ENCODE measurements around the gene TNNI3. TPM values are rescaled to one million over a fixed set of nuclear protein-coding genes. Genes with fewer than 3 reads are reported as not detected.

Gene TNNI3
- total RNA-seq, 1 experiment from 2014 or later: 15.0 TPM

GRCh38 chr19:55105237-55105636 is 52.3 kb downstream of the TNNI3 start:
- H3K9me3 Mint-ChIP-seq: peaks cover 7% of the 10 kb centered on the region; the same call in 1 of the 2 replicates

GRCh38 chr19:55103190-55103589 is 54.3 kb downstream of the TNNI3 start:
- no peak overlapping the region for H3K27ac Mint-ChIP-seq
- peaks cover 6% of the 10 kb centered on the region for H3K4me1 Mint-ChIP-seq
- POLR2A ChIA-PET: no interaction called here
- ATAC-seq (no peak), DNase-seq (ENCODE audit: low spot score) (no peak)
- H3K27me3 Mint-ChIP-seq (ENCODE audit: low read depth): no peaks in the 10 kb centered on the region
- H3K9me3 Mint-ChIP-seq: peaks cover 7% of the 10 kb centered on the region; the same call in 1 of the 2 replicates
- H3K36me3 Mint-ChIP-seq: peaks cover 21% of the 10 kb centered on the region
- no peak overlapping the region for H3K4me3 Mint-ChIP-seq
- CTCF ChIA-PET: no interaction called here
- no peak for TF ChIP-seq GTF2I (CRISPR knock-in tag; conservative IDR thresholded peaks at IDR 0.05)
- no peak for TF ChIP-seq NFE2L1 (CRISPR knock-in tag; IDR thresholded peaks at IDR 0.05)
- TF ChIP-seq ZBTB43 (CRISPR knock-in tag; IDR thresholded peaks at IDR 0.05): no peak
- TF ChIP-seq TCF7 (CRISPR knock-in tag; IDR thresholded peaks at IDR 0.05; ENCODE audit: low read depth): no peak
- no peak for TF ChIP-seq ARID4B (CRISPR knock-in tag; IDR thresholded peaks at IDR 0.05; ENCODE audit: borderline replicate concordance)
- TF ChIP-seq SMAD4 (CRISPR knock-in tag; IDR thresholded peaks at IDR 0.05): no peak
- TF ChIP-seq ZNF219 (CRISPR knock-in tag; IDR thresholded peaks at IDR 0.05; ENCODE audit: borderline replicate concordance): no peak
- no peak for TF ChIP-seq CDX4 (CRISPR knock-in tag; IDR thresholded peaks at IDR 0.05; ENCODE audit: borderline replicate concordance)
- no peak for TF ChIP-seq FOXK1 (CRISPR knock-in tag; IDR thresholded peaks at IDR 0.05)
- TF ChIP-seq ZNF317 (CRISPR knock-in tag; IDR thresholded peaks at IDR 0.05; ENCODE audit: borderline replicate concordance, low read depth): no peak
- TF ChIP-seq CBFB (CRISPR knock-in tag; IDR thresholded peaks at IDR 0.05; ENCODE audit: low read depth): no peak
- TF ChIP-seq ZBTB21 (CRISPR knock-in tag; IDR thresholded peaks at IDR 0.05; ENCODE audit: borderline replicate concordance): no peak
- no peak for TF ChIP-seq TEAD1 (CRISPR knock-in tag; IDR thresholded peaks at IDR 0.05)
- TF ChIP-seq NR2C2 (CRISPR knock-in tag; IDR thresholded peaks at IDR 0.05): no peak

More at GRCh38 chr19:55105237-55105636, 52.3 kb downstream of the TNNI3 start:
- H3K27ac Mint-ChIP-seq: no peak overlapping the region
- H3K27me3 Mint-ChIP-seq (ENCODE audit: low read depth): no peaks in the 10 kb centered on the region
- peaks cover 2% of the 10 kb centered on the region for H3K4me1 Mint-ChIP-seq
- DNase-seq (ENCODE audit: low spot score): no peak
- peaks cover 29% of the 10 kb centered on the region for H3K36me3 Mint-ChIP-seq
- TF ChIP-seq MYBL2 (CRISPR knock-in tag; IDR thresholded peaks at IDR 0.05) (no peak), OVOL2 (CRISPR knock-in tag; IDR thresholded peaks at IDR 0.05; ENCODE audit: borderline replicate concordance) (no peak), GRHL2 (CRISPR knock-in tag; IDR thresholded peaks at IDR 0.05; ENCODE audit: insufficient replicate concordance, severe bottlenecking) (no peak), ZBTB43 (CRISPR knock-in tag; IDR thresholded peaks at IDR 0.05) (no peak), NFYB (CRISPR knock-in tag; conservative IDR thresholded peaks at IDR 0.05; ENCODE audit: low read depth) (no peak), E2F4 (CRISPR knock-in tag; IDR thresholded peaks at IDR 0.05; ENCODE audit: borderline replicate concordance, low read depth) (no peak), ERG (CRISPR knock-in tag; IDR thresholded peaks at IDR 0.05) (no peak), ELF4 (CRISPR knock-in tag; IDR thresholded peaks at IDR 0.05; ENCODE audit: low read depth) (no peak), KAT7 (CRISPR knock-in tag; IDR thresholded peaks at IDR 0.05; ENCODE audit: borderline replicate concordance) (no peak), ZMAT4 (CRISPR knock-in tag; IDR thresholded peaks at IDR 0.05) (no peak), ZNF232 (CRISPR knock-in tag; IDR thresholded peaks at IDR 0.05) (no peak), ESRRA (CRISPR knock-in tag; IDR thresholded peaks at IDR 0.05; ENCODE audit: borderline replicate concordance) (no peak)
- CTCF ChIA-PET: interaction anchor here (1.2 kb wide), 1 partner anchor 11 kb away, joined by 4 read pairs; no protein-coding TSS in a partner anchor
- no peak overlapping the region for H3K4me3 Mint-ChIP-seq
- POLR2A ChIA-PET: interaction anchor here (1.3 kb wide), 1 partner anchor 9 kb away, joined by 4 read pairs; no protein-coding TSS in a partner anchor
- no peak for ATAC-seq

All from WTC11 (cell line).